ENCODE results near the gene GPR82.
"Not testable (repeated sequence)": the region's sequence is repeated elsewhere in the genome, so short reads cannot be mapped to it uniquely, and the experiment has no call there.

Gene GPR82

GRCh38 chrX:41723826-41724225, at the start of gene GPR82:
GPR82 (plus strand) TSS chrX:41724181; CDS start chrX:41727027, 2,846 bp downstream.
- no peak for DNase-seq (ENCODE audit: low read depth)

DNA sequence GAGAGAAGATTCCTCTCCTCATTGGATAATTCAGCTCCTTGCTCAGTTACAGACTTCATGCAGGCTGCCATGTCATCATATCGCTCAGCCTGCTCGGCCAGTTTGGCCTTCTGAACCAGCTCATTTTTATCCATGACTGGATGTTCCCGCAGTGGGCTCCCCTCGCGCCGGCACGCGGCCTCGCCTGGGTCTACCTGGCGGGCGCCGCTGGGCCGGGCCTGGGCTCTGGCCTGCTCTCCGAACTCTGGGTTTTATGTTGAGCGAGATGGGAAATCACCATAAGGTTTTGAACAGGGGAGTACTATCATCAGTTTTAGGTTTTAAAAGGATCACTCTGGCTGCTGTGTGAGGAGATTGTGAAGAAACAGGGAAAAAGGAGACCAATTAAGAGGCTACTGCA, 47.6 kb upstream of the GPR82 start:
- DNase-seq (ENCODE audit: low read depth): not testable (repeated sequence)

DNA sequence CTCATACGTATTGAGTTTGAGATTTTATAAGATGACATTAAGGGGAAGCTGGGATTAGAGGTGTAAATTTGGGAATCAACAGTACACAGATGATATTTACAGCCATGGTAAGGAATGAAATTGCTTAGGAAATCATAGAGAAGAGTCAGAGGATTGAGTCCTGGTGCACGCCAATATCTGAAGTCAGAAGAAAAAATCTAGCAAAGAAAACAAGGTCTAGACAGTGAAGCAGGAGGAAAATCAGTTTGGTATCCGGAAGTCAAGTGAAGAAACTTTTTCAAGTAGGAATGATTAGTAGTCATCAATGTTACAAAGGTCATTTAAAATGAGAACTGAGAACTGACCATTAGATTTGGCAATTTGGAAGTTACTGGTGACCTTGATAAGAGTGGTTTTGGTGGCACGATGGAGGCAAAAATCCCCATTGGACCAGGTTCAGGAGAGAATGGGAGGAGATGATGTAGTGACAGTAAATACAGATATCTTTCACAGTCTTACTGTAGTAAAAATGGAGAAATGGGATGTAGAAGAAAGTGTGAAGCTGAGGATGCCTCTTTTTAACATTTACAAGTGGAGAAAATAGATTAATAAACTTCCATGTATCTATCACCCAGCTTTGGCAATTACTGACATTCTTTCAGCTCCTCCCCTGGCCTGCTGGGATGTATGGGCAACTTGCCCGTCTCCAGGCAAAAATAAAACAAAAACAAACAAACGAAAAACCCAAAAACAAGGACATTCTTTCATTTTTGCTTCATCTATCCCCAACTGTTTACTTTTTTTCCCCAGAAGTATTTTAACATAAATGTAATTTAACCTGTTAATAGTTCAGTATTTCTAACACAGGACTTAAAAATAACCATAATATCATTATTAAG, 46.6 kb upstream of the GPR82 start:
- no peak for DNase-seq (ENCODE audit: low read depth)

DNA sequence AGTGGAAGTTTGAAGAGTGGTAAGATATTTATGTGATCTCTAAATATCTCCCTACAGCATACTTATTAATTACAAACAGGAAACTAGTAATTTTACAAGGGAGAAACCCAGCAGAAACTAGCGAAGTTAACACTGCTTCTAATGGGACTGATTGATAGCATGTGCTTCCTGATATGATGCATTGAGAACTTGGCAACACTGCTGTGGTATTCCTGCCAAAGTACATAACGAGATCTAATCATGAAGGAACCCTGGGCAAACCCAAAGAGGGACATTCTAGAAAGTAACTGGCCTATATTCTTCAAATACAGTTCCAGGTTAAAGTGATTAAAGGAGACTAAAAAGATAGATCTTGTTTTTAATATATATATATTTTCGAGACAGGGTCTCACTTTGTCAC, 39.8 kb upstream of the GPR82 start:
- no peak for DNase-seq (ENCODE audit: low read depth)

DNA sequence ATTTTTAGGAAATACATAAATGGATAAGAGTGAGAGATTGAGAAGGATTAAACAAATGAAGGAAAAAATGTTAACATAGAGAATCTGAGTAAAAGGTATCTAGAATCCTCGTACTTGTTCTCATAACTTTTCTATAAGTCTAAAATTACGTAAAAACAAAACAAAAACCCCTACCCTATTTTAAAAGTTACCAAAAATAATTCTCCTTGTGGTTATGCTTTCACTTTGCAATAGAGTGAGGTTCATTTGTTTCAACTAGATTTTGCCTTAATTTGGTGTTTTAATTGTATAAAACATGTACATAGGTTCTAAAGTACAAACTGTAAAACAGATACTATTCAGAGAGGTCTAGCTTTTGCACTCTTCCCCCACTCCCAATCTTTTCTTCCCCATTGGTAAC, 39.0 kb upstream of the GPR82 start:
- no peak for DNase-seq (ENCODE audit: low read depth)

GRCh38 chrX:41686788-41687187, 37.2 kb upstream of the GPR82 start:
- DNase-seq (ENCODE audit: low read depth): no peak

- DNase-seq (ENCODE audit: low read depth): no peak
These were observed 35.8 kb upstream of the GPR82 start for GRCh38 chrX:41688156-41688555.

DNA sequence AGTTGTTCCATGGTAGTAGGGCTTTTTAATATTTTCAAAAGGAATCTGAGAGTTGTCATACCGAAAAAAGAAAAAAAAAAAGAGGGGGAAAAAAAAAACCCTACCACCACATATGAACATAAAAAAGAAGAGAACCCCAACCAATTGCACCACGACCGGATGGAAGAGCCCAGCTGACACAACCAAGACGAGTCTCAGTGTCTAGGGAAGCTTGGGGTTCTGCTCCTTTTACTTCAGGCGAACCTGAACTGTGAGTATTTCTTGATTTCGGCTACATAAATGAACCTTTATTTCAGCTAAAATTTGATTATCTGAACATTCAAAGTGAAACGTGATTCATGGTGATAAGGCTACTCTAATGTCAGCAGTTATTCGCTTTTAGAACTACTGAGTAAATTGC, 35.1 kb upstream of the GPR82 start, which contains the start of gene GPR34:
Gene GPR34 (plus strand): TSS at position 139 of the 400 bp plus-strand sequence. CDS start 6,661 bp downstream, outside the sequence.
- DNase-seq (ENCODE audit: low read depth): no peak

- DNase-seq (ENCODE audit: low read depth): no peak
These were observed 34.3 kb upstream of the GPR82 start for GRCh38 chrX:41689711-41690110.

DNA sequence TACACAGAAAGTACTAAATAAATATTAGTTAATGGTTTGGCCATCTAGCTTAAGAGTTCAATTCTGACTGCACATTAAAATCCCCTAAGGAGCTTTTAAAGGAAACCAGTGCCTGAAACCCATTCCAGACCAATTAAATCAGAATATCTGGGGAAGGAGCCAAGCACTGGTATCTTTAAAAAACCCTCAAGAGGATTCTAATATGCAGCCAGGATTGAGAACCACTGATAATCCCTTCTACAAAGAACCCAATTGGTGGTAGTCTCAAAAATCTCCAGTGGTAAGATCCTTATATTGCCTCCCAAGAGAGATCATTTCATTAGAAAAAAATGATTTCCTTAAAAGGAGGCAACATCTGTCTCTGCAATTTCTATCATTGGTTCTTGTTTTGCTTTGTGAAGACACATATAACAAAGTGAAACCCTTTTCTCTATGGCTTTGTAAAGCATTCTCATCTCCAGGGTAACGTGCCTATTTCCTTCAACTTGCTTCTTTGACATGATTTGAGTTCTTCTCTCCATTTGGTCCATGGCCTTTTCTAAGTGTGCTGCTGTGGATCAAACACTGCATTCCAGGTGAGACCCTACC, 31.7 kb upstream of the GPR82 start:
- DNase-seq (ENCODE audit: low read depth): peak; percentile 55

DNA sequence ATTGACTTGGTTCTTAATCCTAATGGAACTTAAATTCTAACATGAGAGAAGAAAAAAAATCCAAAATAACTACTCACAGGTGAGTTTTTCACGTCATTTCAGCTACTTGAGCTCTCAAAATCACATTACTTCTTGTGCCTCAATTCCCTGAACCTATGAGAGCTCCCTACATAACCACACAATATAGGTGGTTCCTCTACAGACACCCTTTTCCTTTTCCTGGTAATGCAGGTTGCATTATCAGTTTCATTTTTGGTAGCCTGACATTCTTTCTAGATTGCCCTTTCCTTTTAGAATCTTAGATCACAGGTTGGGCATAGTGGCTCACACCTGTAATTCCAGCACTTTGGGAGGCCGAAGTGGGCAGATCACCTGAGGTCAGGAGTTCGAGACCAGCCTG, 31.0 kb upstream of the GPR82 start:
- no peak for DNase-seq (ENCODE audit: low read depth)

- no peak for DNase-seq (ENCODE audit: low read depth)
These were observed 28.6 kb upstream of the GPR82 start for GRCh38 chrX:41695426-41695825.

DNA sequence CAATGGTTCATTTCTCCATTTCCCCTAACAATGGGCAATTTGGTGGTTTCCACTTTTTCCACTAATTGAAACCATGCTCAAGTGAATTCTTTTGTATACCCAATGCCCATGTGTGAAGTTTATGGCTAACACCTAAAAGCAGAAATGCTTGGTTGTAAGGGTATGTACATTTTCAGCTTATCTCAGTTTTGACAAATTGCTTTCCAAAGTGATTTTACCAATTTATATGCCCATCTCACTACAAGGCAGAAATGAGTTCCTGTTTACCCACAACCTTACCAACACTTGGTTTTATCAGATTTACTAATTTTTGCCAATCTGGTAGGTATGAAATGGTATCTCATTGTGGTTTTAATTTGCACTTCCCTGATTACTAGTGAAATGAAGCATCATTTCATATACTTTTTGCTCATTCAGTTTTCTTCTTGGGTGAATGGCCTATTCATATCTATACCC, 20.4 kb upstream of the GPR82 start:
- no peak for DNase-seq (ENCODE audit: low read depth)

DNA sequence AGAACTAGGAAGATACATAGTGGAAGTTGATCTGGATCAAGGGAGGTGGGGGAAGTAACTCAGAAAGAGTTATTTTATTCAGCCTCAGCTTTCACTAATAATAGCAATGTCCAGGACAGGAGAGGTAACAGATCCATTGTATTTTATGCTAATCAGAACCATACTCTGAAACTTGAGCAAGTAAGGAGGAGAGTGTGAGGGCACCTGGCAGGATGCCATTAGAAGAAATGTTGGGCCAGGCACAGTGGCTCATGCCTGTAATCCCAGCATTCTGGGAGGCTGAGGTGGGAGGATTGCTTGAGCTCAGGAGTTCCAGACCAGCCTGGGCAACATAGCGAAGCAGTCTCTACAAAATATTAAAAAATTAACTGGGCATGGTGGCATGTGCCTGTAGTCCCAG, 18.9 kb upstream of the GPR82 start:
- DNase-seq (ENCODE audit: low read depth): no peak

- DNase-seq (ENCODE audit: low read depth): no peak
These were observed 18.2 kb upstream of the GPR82 start for GRCh38 chrX:41705680-41706374.

GRCh38 chrX:41707218-41707617, 16.8 kb upstream of the GPR82 start:
- DNase-seq (ENCODE audit: low read depth): no peak

DNA sequence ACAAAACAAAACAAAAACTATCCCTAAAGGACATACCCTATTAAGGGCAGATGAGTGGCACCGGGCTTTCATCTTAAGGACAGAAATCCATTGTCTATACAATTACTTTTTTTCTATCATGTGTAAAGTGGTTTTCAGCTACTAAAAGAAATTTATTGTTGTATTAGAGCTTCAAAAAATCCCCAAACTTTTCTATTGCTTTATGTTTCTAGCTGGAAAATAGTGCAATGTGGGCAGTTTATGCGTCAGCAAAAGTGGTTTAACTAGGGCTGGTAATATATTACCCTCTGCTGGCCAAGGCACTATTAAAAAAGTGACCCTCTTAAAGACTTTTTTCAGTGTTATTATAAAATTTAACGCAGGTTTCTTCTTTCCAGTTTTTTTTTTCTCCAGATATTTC, 15.5 kb upstream of the GPR82 start:
- DNase-seq (ENCODE audit: low read depth): no peak

DNA sequence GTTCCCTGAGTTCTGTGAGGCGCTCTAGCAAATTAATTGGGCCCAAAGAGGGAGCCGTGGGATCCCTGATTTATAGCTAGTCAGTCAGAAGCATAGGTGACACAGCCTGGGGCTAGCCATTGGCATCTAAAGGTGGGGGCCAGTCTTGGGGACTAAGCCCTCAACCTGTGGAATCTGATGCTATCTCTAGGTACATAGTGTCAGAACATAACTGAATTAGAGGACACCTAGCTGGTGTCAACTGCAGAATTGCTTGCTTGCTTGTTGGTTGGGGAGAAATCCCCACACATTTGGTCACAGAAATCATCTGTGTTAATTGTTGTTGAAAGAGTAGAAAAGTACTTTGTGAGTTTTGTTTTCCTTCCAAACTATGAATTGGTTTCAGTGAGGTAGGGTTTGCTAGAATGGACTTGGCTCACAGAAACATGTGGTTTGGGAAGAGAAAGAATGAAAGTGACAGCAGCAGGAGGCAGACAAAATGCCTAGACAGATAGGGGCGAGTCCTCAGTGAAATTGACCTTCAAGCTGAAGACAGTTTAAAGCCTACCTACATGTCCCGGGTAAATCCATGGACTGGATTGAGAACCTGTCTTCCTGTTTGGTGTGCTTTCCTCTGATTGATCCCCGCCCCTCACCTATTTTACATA, 12.8 kb upstream of the GPR82 start:
- DNase-seq (ENCODE audit: low read depth): no peak

GRCh38 chrX:41716222-41716621, 7.8 kb upstream of the GPR82 start:
- no peak for DNase-seq (ENCODE audit: low read depth)

- no peak for DNase-seq (ENCODE audit: low read depth)
These were observed 7.1 kb upstream of the GPR82 start for GRCh38 chrX:41716767-41717473.

DNA sequence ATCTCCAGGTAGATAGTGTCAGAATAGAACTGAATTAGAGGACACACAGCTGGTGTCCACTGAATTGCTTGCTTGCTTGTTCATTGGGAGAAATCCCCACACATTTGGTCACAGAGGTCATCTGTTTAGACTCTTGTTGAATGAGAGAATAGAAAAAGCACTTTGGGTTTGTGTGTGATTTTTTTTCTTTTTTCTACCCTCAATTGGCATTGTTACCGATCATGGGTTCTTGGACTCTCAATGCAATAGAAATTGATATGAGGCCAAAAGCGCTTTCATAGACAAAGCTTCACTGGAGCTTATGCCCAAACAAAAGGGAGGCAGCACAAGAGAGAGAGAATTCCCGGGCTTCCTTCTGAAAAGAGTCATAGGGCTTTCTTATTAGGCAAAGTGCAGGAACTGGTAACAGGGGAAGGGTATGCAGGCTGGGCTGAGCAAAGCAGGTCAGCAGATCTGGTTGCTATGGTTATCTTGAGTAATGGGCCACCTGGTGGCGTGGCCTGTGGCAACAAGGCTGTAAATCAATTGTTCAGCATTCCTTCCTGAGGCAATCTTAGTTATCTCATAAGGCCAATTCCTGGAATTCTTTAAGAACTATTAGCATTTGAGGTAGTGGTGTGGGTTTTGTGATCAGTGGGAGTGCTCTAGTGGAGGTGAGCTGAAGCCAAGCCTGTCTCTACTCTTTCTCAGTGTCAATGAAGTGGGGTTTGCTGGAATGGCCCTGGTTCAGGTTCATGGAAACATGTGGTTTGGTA, 5.3 kb upstream of the GPR82 start:
- DNase-seq (ENCODE audit: low read depth): no peak
